BJ (cell line): ENCODE measurements around the gene MAP3K13. TPM values are rescaled to one million over a fixed set of nuclear protein-coding genes. Genes with fewer than 3 reads are reported as not detected.

ENCODE experiments used
- CTCF ChIA-PET: fragments of 350-600 bp; formaldehyde crosslinking; extraction: SDS; loops from one replicate; lab custom pipeline; 2021; ENCODE audit warnings: antibody characterized with exemption, inconsistent platforms; lab: Yijun Ruan, JAX
- POLR2A ChIA-PET: fragments of 300-600 bp; sonication (Branson Sonifier 250); formaldehyde crosslinking; extraction: SDS; loops from one replicate; lab custom pipeline; 2021; ENCODE audit warnings: antibody characterized with exemption; lab: Charles Lee
- DNase-seq: peaks from one replicate; pipeline ENCODE4 v3.0.0-alpha.2; 2011; ENCODE audit warnings: low read depth
- H3K27me3 ChIP-seq: 2 replicates; pipeline ENCODE4 v1.6.0; 2011; ENCODE audit warnings: low read length; ENCODE audit not compliant: control insufficient read depth, insufficient read depth
- H3K36me3 ChIP-seq: 2 replicates; pipeline ENCODE4 v1.5.1; 2011; ENCODE audit warnings: low read length; ENCODE audit not compliant: control insufficient read depth, insufficient read depth
- H3K4me3 ChIP-seq: 2 replicates; pipeline ENCODE4 v1.5.1; 2011; ENCODE audit warnings: low read depth, mild to moderate bottlenecking, control low read depth, low read length
- polyA plus RNA-seq: library from polyadenylated mRNA; depleted of rRNA; stranded (reverse); fragments of >200 nt; gene quantifications from 2 replicates; pipeline ENCODE4 v1.2.3, GENCODE V29; 2011
- TF ChIP-seq, protein P1 (sequence below): IDR thresholded peaks from 2 replicates; pipeline ENCODE4 v1.5.1; 2011; ENCODE audit warnings: low read depth, mild to moderate bottlenecking, control low read depth, inconsistent platforms, low read length, moderate library complexity; ENCODE audit not compliant: insufficient read depth

Gene MAP3K13
- polyA plus RNA-seq, 1 experiment = 8.9 TPM

- CTCF ChIA-PET = no interaction called here
- H3K36me3 ChIP-seq = no peaks in the 10 kb centered on the region
- TF ChIP-seq, protein P1, sequence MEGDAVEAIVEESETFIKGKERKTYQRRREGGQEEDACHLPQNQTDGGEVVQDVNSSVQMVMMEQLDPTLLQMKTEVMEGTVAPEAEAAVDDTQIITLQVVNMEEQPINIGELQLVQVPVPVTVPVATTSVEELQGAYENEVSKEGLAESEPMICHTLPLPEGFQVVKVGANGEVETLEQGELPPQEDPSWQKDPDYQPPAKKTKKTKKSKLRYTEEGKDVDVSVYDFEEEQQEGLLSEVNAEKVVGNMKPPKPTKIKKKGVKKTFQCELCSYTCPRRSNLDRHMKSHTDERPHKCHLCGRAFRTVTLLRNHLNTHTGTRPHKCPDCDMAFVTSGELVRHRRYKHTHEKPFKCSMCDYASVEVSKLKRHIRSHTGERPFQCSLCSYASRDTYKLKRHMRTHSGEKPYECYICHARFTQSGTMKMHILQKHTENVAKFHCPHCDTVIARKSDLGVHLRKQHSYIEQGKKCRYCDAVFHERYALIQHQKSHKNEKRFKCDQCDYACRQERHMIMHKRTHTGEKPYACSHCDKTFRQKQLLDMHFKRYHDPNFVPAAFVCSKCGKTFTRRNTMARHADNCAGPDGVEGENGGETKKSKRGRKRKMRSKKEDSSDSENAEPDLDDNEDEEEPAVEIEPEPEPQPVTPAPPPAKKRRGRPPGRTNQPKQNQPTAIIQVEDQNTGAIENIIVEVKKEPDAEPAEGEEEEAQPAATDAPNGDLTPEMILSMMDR = no peak
- H3K27me3 ChIP-seq = no peaks in the 10 kb centered on the region
- no peak overlapping the region for H3K4me3 ChIP-seq
- POLR2A ChIA-PET = no interaction called here
- DNase-seq = no peak
Measured at GRCh38 chr3:185337231-185337816, 25.6 kb upstream of the MAP3K13 start.

GRCh38 chr3:185339945-185340344, 23.0 kb upstream of the MAP3K13 start:
- DNase-seq = no peak
- ChIA-PET CTCF (no interaction called here), POLR2A (no interaction called here)
- no peak overlapping the region for H3K4me3 ChIP-seq
- no peaks in the 10 kb centered on the region for H3K36me3 ChIP-seq
- H3K27me3 ChIP-seq = no peaks in the 10 kb centered on the region
- TF ChIP-seq, protein P1 = no peak

DNA sequence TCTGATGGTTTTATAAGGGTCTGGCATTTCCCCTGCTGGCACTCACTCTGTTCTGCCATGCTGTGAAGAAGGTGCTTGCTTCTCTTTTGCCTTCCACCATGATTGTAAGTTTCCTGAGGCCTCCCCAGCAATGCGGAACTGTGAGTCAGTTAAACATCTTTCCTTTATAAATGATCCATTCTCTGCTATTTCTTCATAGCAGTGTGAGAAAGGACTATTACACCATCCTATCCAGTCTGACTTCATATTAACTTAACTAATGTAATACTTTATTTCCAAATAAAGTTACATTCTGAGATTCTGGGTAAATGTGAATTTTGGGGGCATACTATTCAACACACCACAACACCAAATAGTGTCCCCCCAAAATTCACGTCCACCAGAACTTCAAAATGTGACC, 22.2 kb upstream of the MAP3K13 start:
- CTCF ChIA-PET = no interaction called here

DNA sequence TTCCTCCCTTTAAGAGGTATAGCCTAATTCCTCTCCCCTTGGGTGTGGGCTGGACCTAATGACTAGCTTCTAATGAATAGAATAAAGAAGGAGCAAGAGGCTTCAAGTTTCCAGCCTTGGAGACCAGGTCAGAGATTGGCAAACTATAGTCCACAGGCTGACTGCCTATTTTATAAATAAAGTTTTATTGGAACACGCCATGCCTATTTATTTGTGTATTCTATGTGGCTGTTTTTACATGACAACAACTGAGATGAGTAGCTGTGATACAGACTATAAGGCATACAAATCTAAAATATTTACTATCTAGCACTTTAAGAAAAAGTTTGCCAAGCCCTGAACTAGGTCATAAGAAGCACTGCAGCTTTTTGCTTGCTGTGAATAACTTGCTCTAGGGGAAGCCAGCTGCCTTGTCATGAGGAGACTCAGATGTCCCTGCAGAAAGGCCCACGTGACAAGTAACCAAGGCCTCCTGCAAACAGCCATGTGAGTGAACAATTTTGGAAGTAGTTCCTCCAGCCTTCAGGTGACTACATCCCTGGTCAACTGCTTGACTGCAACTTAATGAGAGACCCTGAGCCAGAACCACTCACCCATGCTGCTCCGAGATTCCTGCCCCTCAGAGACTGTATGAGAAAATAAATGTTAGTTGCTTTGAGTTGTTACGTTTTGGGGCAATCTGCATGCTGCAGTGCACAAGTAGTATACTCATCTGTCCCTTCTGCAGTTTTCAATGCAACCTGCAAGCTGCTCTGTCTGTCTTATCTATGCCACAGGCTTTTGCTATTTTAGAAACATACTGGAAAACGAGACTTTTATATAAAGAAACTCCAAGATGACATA, 21.1 kb upstream of the MAP3K13 start:
- Histone ChIP-seq H3K27me3 (no peaks in the 10 kb centered on the region), H3K4me3 (no peak overlapping the region), H3K36me3 (no peaks in the 10 kb centered on the region)
- TF ChIP-seq, protein P1 = no peak
- DNase-seq = no peak
- ChIA-PET POLR2A (no interaction called here), CTCF (interaction anchor here (1.3 to 2.1 kb wide), 2 partner anchors 11 to 13 kb away, joined by 5 read pairs; no protein-coding TSS in a partner anchor)

More for the DNA sequence above, 22.2 kb upstream of the MAP3K13 start:
- DNase-seq = no peak
- TF ChIP-seq, protein P1 = no peak
- H3K36me3 ChIP-seq = no peaks in the 10 kb centered on the region
- POLR2A ChIA-PET = no interaction called here
- no peaks in the 10 kb centered on the region for H3K27me3 ChIP-seq
- no peak overlapping the region for H3K4me3 ChIP-seq

DNA sequence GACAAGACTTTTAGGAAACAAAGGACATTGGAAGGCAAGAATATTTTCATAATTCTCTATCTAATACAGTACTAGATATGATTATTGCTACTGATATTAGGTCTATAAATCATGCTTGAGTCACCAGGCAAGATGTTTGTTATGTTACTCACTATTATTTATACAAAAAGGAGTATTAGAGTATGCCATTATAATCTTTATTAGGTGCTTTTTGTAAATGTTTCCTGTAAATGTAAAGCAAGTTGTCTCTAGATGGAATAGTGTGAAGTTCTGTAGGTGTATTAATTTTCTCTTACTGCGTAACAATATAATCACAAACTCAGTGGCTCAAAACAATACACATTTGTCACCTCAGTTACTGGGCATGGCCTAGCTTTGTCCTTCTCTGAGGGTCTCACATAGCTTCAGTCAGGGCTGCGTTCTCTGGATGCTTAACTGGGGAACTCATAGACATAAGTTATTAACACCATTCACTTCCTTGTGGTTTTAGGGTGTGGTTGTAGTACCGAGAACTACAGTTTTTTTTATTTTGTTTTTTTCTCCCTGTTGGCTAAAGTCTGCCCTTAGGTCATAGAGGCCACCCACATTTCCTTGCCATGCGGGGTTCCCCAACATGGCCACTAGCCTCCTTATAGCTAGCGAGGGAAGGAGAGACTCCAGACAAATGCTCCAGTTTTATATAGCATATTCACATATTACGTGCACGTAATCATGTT, 20.3 kb upstream of the MAP3K13 start:
- POLR2A ChIA-PET = no interaction called here

More for the DNA sequence above, 20.3 kb upstream of the MAP3K13 start:
- Histone ChIP-seq H3K27me3 (no peaks in the 10 kb centered on the region), H3K36me3 (no peaks in the 10 kb centered on the region), H3K4me3 (no peak overlapping the region)
- TF ChIP-seq, protein P1 = no peak
- no peak for DNase-seq
- CTCF ChIA-PET = interaction anchor here (1.3 to 2.1 kb wide), 2 partner anchors 11 to 12 kb away, joined by 5 read pairs; no protein-coding TSS in a partner anchor
